ENCODE measurements around the gene TMEM235.

TMEM235 gene

GRCh38 chr17:78255953-78256706 is 24.7 kb downstream of the TMEM235 start:
- DNase-seq = no peak

- DNase-seq = no peak
Measured at GRCh38 chr17:78256707-78257591, 25.5 kb downstream of the TMEM235 start.

- DNase-seq = no peak
Measured at GRCh38 chr17:78257810-78258322, 26.4 kb downstream of the TMEM235 start.

GRCh38 chr17:78258323-78259191 is 27.1 kb downstream of the TMEM235 start:
- DNase-seq = peak; percentile 83

- no peak for DNase-seq
Measured at GRCh38 chr17:78259192-78259554, 27.7 kb downstream of the TMEM235 start.

GRCh38 chr17:78263063-78263735 is 31.8 kb downstream of the TMEM235 start:
- no peak for DNase-seq

- no peak for DNase-seq
Measured at GRCh38 chr17:78263736-78264340, 32.4 kb downstream of the TMEM235 start.

GRCh38 chr17:78264590-78264989 is 33.2 kb downstream of the TMEM235 start:
- DNase-seq = no peak

- no peak for DNase-seq
Measured at GRCh38 chr17:78265121-78265520, 33.7 kb downstream of the TMEM235 start.

- no peak for DNase-seq
Measured at GRCh38 chr17:78266231-78266631, 34.8 kb downstream of the TMEM235 start.

GRCh38 chr17:78266771-78267170 is 35.3 kb downstream of the TMEM235 start:
- no peak for DNase-seq

GRCh38 chr17:78267253-78268073 is 36.0 kb downstream of the TMEM235 start:
- DNase-seq = no peak

GRCh38 chr17:78268191-78268874 is 36.9 kb downstream of the TMEM235 start:
- DNase-seq = no peak

- DNase-seq = no peak
Measured at GRCh38 chr17:78268951-78269905, 37.8 kb downstream of the TMEM235 start.

- no peak for DNase-seq
Measured at GRCh38 chr17:78269955-78270381, 38.5 kb downstream of the TMEM235 start.

GRCh38 chr17:78271419-78272170 is 40.2 kb downstream of the TMEM235 start:
- no peak for DNase-seq

- no peak for DNase-seq
Measured at GRCh38 chr17:78272181-78272913, 40.9 kb downstream of the TMEM235 start.

GRCh38 chr17:78272914-78273258 is 41.5 kb downstream of the TMEM235 start:
- DNase-seq = no peak
